ENCODE measurements around the gene GPHA2.

- TF ChIP-seq CTCF (IDR thresholded peaks at IDR 0.05; ENCODE audit: low read length) (no peak), EZH2 (optimal IDR thresholded peaks at IDR 0.05; ENCODE audit: low read depth, low read length) (no peak)
Observed at GRCh38 chr11:64894812-64895452, 40.8 kb downstream of the GPHA2 start.
